T follicular helper cell (primary cell): ENCODE data around the gene IGDCC3.

Source experiments
- DNase-seq: peaks from one replicate; pipeline ENCODE4 v3.0.0-alpha.2; 2020; ENCODE audit warnings: low read depth

Gene IGDCC3

GRCh38 chr15:65343374-65343981, 34.3 kb downstream of the IGDCC3 start:
- DNase-seq: no peak

GRCh38 chr15:65342493-65342892, 35.3 kb downstream of the IGDCC3 start:
- DNase-seq: no peak

DNA sequence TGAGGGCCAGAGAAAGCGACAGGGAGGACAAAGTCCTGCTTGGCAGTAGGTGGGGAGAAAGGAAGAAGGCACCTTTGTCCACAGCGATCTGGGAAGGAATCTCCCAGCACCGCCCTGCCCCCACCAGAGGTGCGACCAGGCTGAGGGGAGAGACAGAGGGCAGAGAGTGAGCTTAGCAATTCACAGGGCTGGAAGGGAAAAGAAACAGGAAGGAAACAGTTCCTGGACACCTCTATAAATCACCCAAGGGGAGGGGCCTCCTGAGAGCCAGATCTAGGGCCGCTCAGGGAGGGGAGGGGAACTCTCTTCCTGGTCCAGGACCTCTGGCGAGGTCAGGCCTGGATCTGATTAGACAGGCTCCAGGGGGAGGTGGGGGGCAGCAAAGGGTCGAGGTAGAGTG, 37.9 kb downstream of the IGDCC3 start:
- no peak for DNase-seq

- DNase-seq: no peak
Observed at GRCh38 chr15:65339416-65339815, 38.4 kb downstream of the IGDCC3 start.

DNA sequence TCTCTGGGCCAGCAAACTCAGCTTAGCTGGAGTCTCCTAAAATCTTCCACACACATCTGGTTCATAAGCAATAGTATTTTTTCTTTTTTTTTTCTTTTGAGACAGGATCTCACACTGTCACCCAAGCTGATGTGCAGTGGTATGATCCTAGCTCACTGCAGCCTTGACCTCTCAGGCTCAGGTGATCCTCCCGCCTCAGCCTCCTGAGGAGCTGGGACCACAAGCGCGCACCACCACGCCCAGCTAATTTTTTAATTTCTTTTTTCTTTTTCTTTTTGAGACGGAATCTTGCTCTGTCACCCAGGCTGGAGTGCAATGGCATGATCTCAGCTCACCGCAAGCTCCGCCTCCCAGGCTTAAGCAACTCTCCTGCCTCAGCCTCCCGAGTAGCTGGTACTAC, 39.0 kb downstream of the IGDCC3 start:
- no peak for DNase-seq

DNA sequence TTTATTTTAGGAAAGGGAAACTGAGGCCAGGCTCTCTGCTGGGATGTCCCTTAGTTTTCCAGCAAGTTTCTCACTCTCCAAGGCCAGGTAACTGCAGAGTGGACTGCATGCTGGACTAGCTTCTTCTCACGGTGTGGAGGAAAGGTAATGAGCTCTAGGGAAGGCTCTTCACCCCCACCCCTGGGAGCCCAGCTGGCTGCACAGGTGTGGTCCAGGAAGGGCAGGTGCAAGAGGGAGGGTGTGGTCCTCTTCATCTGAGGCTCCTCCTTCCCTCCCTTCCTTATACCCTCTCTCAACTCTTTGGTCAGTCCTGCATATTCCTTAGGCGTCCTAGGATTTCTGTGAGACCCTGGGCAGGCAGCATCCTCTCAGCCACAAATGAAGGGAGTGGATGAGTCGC, 39.4 kb downstream of the IGDCC3 start:
- no peak for DNase-seq

GRCh38 chr15:65337436-65338070, 40.2 kb downstream of the IGDCC3 start:
- no peak for DNase-seq

- no peak for DNase-seq
Observed at GRCh38 chr15:65336493-65337435, 41.0 kb downstream of the IGDCC3 start.

- DNase-seq: no peak
Observed at GRCh38 chr15:65335278-65336055, 42.3 kb downstream of the IGDCC3 start.

GRCh38 chr15:65334586-65335231, 43.1 kb downstream of the IGDCC3 start:
- DNase-seq: no peak

GRCh38 chr15:65333856-65334255, 43.9 kb downstream of the IGDCC3 start:
- DNase-seq: no peak

GRCh38 chr15:65333148-65333820, 44.5 kb downstream of the IGDCC3 start:
- DNase-seq: no peak

GRCh38 chr15:65332391-65333147, 45.2 kb downstream of the IGDCC3 start:
- DNase-seq: no peak

DNA sequence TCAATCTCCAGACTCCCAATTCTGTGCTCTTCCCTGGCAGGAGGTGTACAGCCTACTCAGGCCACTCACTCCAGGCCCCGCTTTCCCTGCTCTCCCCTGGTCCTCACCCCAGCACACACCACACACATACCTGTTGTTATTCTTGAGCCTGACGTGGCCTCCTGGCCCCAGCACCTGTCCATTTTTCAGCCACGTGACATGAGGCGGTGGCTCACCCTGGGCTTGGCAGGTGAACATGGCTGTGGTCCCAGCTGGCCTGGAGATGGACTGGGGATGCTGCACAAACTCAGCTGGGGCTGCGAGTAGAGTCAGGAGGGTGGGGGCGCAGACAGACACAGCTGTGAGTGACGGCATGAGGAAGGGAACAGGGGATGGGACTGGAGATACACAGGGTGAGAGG, 46.0 kb downstream of the IGDCC3 start:
- DNase-seq: no peak

- DNase-seq: no peak
Observed at GRCh38 chr15:65330934-65331645, 46.7 kb downstream of the IGDCC3 start.

DNA sequence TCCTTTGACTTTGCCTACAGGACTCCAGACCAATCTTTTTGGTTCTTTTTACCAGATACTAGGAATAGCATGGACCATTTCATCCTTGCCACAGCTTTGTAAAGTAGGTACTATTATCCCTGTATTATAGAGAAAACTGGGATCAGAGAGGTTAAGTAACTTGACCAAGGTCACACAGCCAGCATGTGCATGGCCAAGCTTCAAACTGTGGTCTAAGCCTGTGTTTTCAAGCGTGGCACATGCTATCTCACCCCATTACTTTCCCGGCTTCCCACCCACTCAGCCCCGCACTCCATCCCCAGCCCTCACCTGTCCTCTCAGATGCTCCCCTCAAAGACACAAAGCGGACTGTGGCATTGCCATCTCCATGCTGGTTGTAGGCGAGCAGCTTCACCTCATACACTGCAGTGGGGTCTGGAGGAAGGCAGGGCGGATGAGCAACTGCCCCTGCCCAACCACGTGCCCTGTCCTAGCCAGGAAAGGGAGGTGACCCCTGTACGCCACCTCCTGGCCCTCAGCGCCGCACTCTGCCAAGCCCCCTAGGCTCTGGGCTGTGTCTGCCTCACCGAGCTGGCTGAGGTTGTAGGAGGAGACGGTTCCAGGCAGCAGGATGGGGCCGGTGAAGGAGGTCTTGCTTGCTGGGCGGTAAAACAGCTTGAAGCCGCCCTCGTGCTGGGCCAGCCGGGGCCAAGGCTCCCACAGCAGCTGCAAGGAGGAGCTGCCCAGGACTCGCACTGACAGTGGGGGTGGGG, 47.6 kb downstream of the IGDCC3 start:
- no peak for DNase-seq

GRCh38 chr15:65329288-65329983, 48.4 kb downstream of the IGDCC3 start:
- DNase-seq: no peak
